ENCODE data around the gene CROCC. TPM values are rescaled to one million over a fixed set of nuclear protein-coding genes. Genes with fewer than 3 reads are reported as not detected.
"Not testable (repeated sequence)": the region's sequence is repeated elsewhere in the genome, so short reads cannot be mapped to it uniquely, and the experiment has no call there.

CROCC gene
- polyA plus RNA-seq, 1 donor (not counting 4 experiments of a cell fraction or from before 2014, with no cell fraction given) = 8.2 TPM

- DNase-seq (ENCODE audit: low read depth, low spot score) = no peak
- Histone ChIP-seq H3K9me3 (ENCODE audit: control insufficient read depth, low read depth, low read length) (no peaks in the 10 kb centered on the region), H2AFZ (ENCODE audit: control insufficient read depth, low read length) (no peak overlapping the region), H3K27me3 (ENCODE audit: control insufficient read depth, extremely low read depth, insufficient read depth, low read length) (no peaks in the 10 kb centered on the region), H4K20me1 (ENCODE audit: control insufficient read depth, extremely low read depth, insufficient read depth, low read length) (peaks cover 7% of the 10 kb centered on the region), H3K79me2 (ENCODE audit: control insufficient read depth, insufficient read depth, low read length) (no peaks in the 10 kb centered on the region), H3K9me1 (ENCODE audit: control insufficient read depth, extremely low read depth, insufficient read depth, low read length) (peaks cover 3% of the 10 kb centered on the region), H3K4me2 (ENCODE audit: control insufficient read depth, extremely low read depth, insufficient read depth, low read depth, low read length) (no peak overlapping the region), H3K9ac (ENCODE audit: control insufficient read depth, extremely low read depth, insufficient read depth, low read length) (no peak overlapping the region), H3K27ac (ENCODE audit: control insufficient read depth, insufficient read depth, low read length) (no peak overlapping the region), H3K4me3 (ENCODE audit: control insufficient read depth in 2 of 3, extremely low read depth in 1 of 3, insufficient read depth in 2 of 3, low read depth in 1 of 3, low read length in 3 of 3) (no peak overlapping the region), H3K4me1 (ENCODE audit: control insufficient read depth, extremely low read depth, insufficient read depth, low read length) (peaks cover 14% of the 10 kb centered on the region), H3K36me3 (ENCODE audit: control insufficient read depth in 2 of 2, extremely low read depth in 1 of 2, insufficient read depth in 2 of 2, low read length in 2 of 2) (peaks cover 0 to 10% of the 10 kb centered on the region in 2 experiments)
- TF ChIP-seq CTCF (optimal IDR thresholded peaks at IDR 0.05 in 1 of 3, IDR thresholded peaks at IDR 0.05 in 1 of 3, conservative IDR thresholded peaks at IDR 0.05 in 1 of 3; ENCODE audit: extremely low read depth in 1 of 3, insufficient read depth in 2 of 3, low read length in 3 of 3) = no peak
- TF ChIP-seq EZH2 (IDR thresholded peaks at IDR 0.05; ENCODE audit: low read length) = no peak
- FAIRE-seq = no peak
- dilution Hi-C loops (cut with MboI; ENCODE audit: extremely low pct_ligation_motif_present, low sequenced_read_pairs) = no loop called here
Measured at GRCh38 chr1:16944038-16944437, 22.3 kb downstream of the CROCC start.

- H4K20me1 ChIP-seq (ENCODE audit: control insufficient read depth, extremely low read depth, insufficient read depth, low read length); DNase-seq (ENCODE audit: low read depth, low spot score); H3K9me3 ChIP-seq (ENCODE audit: control insufficient read depth, low read depth, low read length); H2AFZ ChIP-seq (ENCODE audit: control insufficient read depth, low read length); dilution Hi-C loops (cut with MboI; ENCODE audit: extremely low pct_ligation_motif_present, low sequenced_read_pairs); H3K9me1 ChIP-seq (ENCODE audit: control insufficient read depth, extremely low read depth, insufficient read depth, low read length); H3K4me2 ChIP-seq (ENCODE audit: control insufficient read depth, extremely low read depth, insufficient read depth, low read depth, low read length); H3K9ac ChIP-seq (ENCODE audit: control insufficient read depth, extremely low read depth, insufficient read depth, low read length); H3K36me3 ChIP-seq (ENCODE audit: control insufficient read depth in 2 of 2, extremely low read depth in 1 of 2, insufficient read depth in 2 of 2, low read length in 2 of 2); H3K27me3 ChIP-seq (ENCODE audit: control insufficient read depth, extremely low read depth, insufficient read depth, low read length); H3K4me3 ChIP-seq (ENCODE audit: control insufficient read depth in 2 of 3, extremely low read depth in 1 of 3, insufficient read depth in 2 of 3, low read depth in 1 of 3, low read length in 3 of 3); H3K79me2 ChIP-seq (ENCODE audit: control insufficient read depth, insufficient read depth, low read length); H3K27ac ChIP-seq (ENCODE audit: control insufficient read depth, insufficient read depth, low read length); FAIRE-seq: not testable (repeated sequence)
- H3K4me1 ChIP-seq (ENCODE audit: control insufficient read depth, extremely low read depth, insufficient read depth, low read length) = peaks cover 19% of the 10 kb centered on the region
Measured at GRCh38 chr1:16945512-16945911, 23.8 kb downstream of the CROCC start.

- DNase-seq (ENCODE audit: low read depth, low spot score); H3K9me3 ChIP-seq (ENCODE audit: control insufficient read depth, low read depth, low read length); dilution Hi-C loops (cut with MboI; ENCODE audit: extremely low pct_ligation_motif_present, low sequenced_read_pairs); H3K9me1 ChIP-seq (ENCODE audit: control insufficient read depth, extremely low read depth, insufficient read depth, low read length); FAIRE-seq; H3K4me2 ChIP-seq (ENCODE audit: control insufficient read depth, extremely low read depth, insufficient read depth, low read depth, low read length); H4K20me1 ChIP-seq (ENCODE audit: control insufficient read depth, extremely low read depth, insufficient read depth, low read length); H3K4me3 ChIP-seq (ENCODE audit: control insufficient read depth in 2 of 3, extremely low read depth in 1 of 3, insufficient read depth in 2 of 3, low read depth in 1 of 3, low read length in 3 of 3); H3K27me3 ChIP-seq (ENCODE audit: control insufficient read depth, extremely low read depth, insufficient read depth, low read length); H3K79me2 ChIP-seq (ENCODE audit: control insufficient read depth, insufficient read depth, low read length); H2AFZ ChIP-seq (ENCODE audit: control insufficient read depth, low read length); H3K36me3 ChIP-seq (ENCODE audit: control insufficient read depth in 2 of 2, extremely low read depth in 1 of 2, insufficient read depth in 2 of 2, low read length in 2 of 2); H3K9ac ChIP-seq (ENCODE audit: control insufficient read depth, extremely low read depth, insufficient read depth, low read length); H3K27ac ChIP-seq (ENCODE audit: control insufficient read depth, insufficient read depth, low read length): not testable (repeated sequence)
- peaks cover 19% of the 10 kb centered on the region for H3K4me1 ChIP-seq (ENCODE audit: control insufficient read depth, extremely low read depth, insufficient read depth, low read length)
Measured at GRCh38 chr1:16946185-16946584, 24.5 kb downstream of the CROCC start.
